HG03066 (cell line): ENCODE results near the gene COG7.
"Not testable (repeated sequence)": the region's sequence is repeated elsewhere in the genome, so short reads cannot be mapped to it uniquely, and the experiment has no call there.

Experiments
- ATAC-seq: cut with Tn5 transposase; IDR thresholded peaks from one replicate; pipeline ENCODE4 v1.9.1; 2021; ENCODE audit warnings: low read depth; ENCODE audit not compliant: unreplicated experiment

The COG7 gene

DNA sequence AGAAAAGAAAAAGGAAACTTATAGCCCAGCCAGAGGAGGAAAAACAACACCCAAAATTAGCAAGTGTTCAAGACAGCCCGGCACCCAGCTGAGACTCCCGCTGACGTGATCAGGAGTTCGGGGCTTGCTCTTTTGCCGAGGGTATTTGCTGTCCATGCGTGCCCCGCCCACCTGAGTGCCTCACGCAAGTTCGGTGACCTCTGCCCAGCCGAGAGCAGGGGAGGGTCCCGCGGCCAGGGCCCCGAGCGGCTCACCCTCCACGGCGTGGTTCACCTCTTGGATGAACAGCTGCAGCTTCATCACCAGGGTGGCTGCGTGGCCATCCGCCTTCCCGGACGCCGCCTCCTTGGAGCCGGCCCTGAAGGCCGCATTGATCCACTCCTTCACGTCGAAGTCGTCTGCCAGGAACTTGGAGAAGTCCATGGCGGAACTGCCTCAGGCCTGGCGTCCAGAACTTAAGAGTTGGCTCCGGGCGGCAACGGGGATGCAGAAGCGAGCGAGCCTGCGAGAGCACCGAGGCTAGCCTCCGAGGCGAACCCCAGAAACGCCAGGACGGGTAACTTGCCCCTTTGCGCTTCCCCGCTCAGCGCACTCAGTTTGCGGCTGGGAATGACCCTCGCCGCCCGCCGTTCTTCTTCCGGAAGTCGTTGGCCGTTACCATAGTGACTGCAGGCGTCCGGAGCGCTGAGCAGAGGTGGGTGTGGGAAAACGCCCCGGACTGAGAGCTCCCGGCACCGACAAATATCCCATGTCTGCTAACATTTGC, at the start of gene COG7:
COG7 (minus strand) TSS at position 618 of the 766 bp plus-strand sequence; CDS start at position 423, 195 bp downstream.
- peak; percentile 84 for ATAC-seq

DNA sequence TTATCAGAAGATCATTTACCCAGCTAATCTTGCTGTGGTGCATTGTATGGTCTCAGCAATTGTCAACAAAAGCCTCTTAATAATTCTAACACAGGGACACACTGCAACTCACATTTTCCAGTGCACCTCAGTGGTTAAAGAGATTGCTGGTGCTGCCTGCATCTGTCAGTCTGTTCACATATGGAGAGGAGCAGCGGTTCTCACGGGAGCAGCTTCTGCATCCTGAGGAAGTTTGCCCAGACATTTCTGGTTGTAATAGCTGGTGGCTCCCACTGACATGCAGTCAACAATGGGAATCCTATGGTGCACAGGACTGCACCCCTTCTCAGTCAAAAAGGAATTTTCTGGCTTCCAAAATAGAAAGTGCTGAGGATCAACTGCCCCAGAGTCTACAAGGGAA, 49.5 kb upstream of the COG7 start:
- no peak for ATAC-seq

DNA sequence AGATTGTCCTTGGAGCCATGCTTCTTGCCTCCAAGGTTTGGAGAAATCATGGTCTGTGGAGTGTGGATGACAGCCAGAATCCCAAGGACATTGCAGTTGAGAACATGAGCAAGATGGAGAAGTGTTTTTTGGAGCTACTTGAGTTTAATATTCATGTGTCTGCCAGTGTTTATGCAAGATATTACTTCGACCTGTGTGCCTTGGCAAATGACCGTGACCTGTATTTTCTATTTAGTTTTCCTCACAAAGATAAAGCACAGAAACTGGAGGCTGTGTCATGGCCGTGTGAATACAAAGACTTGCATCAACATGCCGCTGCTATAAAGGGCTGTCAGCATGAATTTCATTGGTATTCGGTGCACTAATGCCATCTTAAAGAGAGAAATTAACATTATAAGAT, 48.3 kb upstream of the COG7 start:
- no peak for ATAC-seq

DNA sequence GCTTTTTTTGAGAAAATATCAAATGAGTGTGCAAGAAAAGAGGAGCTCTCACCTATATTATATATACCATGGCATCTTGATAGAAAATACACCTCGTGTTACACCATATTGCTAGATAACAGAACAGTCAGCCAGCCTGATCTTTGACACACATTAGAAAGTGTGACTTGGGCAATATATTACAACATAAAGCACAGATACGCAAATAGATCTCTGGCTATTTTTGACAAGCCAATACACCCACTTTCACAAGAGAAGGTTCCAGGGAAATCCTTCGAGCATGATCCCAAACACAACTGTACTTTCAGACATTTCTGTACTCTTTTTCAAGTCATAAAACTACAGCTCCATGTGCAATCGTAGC, 47.9 kb upstream of the COG7 start:
- ATAC-seq, result no peak

DNA sequence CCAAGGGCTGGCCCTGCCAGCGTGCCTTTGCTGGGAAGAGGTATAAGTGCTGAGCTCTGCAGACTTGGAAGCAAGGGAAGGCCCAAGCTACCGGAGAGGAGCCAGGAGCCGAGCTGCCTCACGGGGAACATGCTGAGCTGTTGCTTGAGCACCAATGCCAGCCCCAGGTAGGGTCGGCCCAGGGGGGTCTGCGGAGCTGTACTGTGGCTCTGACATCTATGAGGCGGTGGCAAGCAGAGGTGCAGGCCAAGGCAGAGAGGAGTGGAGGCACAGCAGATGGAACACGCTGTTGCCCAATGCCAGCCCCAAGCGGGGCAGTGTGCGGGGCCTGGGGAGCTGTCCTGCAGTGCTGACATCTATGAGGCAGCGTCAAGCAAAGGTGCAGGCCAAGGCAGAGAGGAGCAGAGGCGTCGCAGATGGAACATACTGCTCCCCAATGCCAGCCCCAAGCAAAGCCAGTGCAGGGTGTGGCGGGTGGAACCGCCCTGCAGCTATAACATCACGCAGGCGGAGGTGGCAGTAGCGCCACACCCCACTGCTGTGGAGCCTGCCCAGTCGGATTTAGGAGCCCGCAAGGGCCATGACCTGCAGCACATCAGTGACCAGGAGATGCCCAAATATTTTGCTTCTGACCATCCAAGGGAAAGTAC, 47.3 kb upstream of the COG7 start:
- no peak for ATAC-seq

DNA sequence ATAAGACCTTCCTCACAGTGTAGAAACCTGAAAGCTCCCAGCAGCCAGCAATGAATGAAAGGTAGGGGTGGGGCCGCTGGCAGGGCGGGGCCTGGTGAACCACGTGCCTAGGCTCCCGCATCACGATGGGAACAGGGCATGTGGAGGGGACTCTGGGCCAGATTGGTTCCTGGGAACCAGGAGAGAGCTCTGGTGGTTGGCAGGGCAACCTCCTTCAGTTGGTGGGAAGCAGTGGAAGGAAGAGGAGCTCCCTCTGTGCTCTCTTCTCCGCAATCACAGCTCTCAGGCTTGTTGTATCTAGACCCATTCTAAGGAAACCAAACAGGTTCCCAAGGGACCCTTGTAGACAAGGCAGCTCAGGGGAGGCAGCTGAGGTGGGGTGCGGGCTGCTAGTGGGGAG, 46.8 kb upstream of the COG7 start:
- no peak for ATAC-seq

DNA sequence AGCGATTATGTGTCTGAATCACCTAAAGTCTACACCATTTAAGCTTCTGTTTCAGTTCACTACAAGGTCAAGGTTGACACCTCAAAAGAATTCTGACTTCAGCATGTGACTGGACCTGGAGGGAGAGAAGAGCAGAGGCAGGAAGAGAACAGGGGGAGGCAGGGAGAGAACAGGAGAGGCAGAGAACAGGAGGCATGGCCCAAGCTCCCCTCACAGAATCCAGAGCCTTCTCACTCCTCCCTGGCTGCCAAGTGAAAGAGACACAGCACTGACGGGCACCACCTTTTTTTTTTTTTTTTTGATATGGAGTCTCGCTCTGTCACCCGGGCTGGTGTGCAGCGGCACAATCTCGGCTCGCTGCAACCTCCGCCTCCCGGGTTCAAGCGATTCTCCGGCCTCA, 45.9 kb upstream of the COG7 start:
- ATAC-seq, result no peak

DNA sequence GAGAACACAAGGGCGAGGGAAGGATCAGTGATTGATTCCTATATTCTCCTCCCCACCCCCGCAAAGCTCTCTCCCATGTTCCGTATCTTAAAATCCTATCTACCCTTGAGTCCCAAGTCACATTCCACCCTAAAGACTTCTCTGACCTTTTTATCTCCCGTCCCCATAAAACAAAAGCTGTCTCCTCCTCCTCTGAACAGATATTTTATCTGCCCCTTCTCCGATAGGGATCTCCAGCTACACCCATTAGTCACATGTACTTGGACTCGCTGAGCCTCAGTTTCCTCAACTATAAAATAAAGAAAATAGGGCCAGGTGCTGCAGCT, 44.5 kb upstream of the COG7 start:
- no peak for ATAC-seq

DNA sequence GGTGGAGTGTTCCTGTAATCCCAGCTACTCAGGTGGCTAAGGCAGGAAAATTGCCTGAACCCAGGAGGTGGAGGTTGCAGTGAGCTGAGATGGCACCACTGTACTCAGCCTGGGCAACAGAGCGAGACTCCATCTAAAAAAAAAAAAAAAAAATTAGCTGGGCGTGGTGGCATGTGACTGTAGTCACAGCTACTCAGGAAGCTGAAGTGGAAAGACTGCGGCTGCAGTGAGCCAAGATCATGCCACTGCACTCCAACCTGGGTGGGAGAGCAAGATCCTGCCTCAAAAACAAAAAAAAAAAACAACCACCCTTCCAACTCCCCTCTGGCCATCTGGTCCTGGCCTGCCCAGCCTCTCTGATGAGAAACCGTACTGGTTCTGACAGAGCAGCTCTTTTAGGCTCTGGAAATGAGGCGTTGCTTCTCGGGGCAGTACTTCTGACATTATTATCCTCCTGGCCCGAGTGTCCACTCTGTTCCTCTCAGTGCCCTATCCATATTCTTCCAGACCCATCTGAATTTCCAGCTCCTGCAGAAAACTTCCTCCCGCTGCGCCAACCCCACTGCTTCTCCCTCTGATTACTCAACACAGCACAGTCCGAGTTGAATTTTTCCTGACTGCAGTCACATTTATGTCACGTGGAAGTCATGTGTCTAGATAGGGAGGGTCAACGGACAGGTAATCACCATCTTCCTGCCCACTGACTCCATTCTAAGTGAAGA, 44.0 kb upstream of the COG7 start:
- no peak for ATAC-seq

GRCh38 chr16:23495671-23496070, 42.7 kb upstream of the COG7 start:
- ATAC-seq, result no peak

DNA sequence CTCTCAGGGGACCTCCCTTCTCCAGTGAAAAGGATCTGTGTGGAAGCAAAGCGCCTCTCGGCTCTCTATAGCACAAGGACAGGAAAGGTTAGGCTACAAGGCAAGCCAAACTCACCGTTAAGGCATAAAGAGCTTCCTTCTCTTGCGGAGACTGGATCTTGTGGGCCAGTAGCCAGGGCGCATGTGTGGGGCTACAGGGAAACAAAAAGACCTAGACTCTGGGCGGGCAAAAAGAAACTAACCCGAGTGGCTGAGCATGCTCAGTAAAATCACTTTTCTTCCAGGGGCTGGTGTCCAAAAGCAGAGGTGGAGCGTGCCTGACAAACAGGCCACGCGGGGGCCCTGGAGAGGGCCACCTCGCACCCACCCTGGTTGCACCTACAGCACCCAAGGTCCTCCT, 41.2 kb upstream of the COG7 start:
- ATAC-seq, result no peak

- ATAC-seq, result no peak
Observed at GRCh38 chr16:23491490-23492391, 38.8 kb upstream of the COG7 start.

DNA sequence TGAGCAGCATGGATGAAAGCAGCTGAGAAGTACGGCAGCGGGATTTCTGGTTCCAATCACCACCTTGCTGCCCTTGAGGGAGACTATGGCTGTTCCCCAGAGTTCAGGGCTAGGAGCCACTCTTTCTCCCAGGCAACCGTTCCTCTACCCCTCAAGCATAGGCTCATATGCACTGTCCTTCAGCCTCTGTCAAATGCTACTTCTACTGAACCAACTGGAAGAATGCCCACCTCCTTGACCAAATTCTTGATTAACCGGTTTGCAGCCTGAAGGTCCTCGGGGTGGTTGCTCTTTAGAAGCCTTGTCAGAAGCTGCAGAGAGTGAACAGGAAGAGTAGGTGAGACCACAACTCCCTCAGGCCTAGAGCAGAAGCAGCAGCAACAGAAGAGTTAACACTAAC, 33.5 kb upstream of the COG7 start:
- no peak for ATAC-seq

DNA sequence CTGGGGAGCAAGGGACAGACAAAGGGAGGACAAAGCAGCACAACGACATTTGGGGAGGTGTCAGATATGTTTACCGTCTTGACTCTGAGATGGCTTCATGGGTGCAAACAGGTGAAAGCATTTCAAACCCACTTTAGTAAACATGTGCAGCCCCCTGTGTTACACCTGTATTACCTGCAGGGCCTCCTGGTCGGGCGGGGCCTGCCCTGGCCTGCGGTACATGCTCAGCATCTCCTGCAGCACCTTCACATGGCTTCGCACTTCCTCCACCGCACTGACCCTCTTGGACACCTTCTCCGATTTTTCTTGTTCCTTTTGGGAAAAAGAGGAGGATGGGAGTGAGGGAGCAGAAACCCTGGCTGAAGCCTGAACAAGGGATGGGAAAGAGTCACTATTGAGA, 32.9 kb upstream of the COG7 start:
- ATAC-seq, result no peak

DNA sequence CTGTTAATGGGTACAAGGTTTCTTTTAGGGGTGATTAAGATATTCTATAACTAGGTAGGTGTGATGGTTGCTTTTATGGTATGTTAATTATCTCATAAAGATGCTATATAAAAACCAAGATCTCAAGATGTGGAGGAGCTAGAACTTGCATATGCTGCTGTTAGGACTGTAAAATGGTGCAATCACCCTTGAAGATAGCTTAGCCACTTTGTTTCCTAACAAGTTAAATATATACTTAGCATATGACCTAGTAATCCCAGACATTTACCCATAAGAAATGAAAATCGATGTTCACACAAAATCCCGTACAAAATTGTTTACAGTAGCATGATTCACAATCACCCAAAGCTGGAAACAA, 32.2 kb upstream of the COG7 start:
- ATAC-seq, result no peak

DNA sequence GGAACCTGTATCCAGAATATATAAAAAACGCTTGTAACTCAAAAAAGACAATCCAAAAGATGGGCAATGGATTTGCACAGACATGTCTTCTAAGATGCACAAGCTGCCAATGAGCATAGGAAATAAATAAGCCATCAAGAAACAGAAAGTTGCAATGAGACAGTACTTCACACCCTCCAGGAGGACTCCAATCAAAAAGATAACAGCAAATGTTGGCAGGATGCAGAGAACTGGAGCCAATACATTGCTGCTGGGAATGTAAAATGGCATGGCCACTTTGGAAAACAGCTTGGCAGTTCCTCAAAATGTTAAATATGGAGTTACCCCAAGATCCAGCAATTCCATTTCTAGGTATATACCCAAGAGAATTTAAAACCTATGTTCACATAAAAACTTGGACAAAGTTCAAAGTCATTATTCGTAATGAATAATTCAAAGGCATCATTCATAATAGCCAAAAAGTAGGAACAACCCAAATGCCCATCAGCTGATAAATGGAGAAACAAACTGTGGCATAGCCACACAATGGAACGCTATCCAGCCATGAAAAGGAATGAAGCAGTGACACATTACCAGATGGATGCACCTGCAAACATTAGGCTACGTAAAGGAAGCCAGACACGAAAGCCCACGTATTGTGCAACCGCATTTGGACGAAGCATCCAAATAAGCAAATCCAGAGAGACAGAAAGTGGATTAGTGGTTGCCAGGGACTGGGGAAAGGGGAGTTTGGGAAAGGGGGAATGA, 31.7 kb upstream of the COG7 start:
- ATAC-seq, result no peak

DNA sequence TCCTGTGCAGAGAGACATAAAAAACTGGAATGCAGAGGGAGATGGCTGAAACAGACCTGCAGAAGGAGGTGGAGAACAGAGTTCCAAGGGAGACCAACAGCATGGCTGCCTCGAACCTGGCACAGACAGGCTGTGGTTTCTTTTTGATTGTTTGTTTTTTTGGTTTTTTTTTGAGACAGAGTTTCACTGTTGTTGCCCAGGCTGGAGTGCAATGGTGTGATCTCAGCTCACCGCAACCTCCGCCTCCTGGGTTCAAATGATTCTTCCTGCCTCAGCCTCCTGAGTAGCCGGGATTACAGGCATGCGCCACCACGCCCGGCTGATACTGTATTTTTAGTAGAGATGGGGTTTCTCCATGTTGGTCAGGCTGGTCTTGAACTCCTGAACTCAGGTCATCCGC, 30.5 kb upstream of the COG7 start:
- not testable (repeated sequence) for ATAC-seq

DNA sequence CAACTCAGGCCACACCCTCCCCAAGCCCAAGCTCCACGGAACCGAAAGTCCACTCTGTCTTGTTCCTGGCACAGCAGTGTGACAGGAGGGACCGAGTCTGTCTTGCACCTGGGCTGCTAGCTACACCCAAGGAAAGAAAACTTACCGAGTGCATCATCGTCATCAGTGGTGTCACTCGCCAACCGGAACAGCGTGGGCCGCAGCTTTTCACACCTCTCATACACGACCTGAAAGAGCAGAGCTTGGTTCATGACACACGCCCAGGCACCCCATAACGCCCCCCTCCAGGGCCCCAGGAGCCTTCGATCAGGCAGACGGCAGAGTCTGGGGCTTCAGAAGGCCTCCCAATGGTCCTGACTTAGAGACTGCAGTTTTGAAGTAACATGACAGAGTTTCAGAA, 29.8 kb upstream of the COG7 start:
- no peak for ATAC-seq

DNA sequence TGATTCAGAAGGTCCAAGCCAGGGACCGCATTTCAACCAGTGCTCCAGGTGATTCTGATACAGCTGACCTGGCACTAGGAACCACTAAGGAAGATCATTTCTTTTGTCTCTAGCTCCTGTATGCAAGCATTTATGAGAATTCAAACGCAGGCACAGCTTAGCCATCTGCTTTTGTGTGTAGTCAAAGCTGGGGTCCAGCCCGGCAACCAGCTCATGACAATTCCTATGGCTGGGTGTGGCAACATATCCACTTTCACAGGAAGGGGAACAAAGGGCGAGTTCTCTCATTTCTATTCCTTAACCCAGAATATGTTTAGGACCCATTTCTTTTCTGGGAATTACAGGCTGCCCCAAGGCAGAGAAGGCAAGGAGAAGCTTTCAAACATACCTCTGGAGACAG, 27.3 kb upstream of the COG7 start:
- no peak for ATAC-seq

DNA sequence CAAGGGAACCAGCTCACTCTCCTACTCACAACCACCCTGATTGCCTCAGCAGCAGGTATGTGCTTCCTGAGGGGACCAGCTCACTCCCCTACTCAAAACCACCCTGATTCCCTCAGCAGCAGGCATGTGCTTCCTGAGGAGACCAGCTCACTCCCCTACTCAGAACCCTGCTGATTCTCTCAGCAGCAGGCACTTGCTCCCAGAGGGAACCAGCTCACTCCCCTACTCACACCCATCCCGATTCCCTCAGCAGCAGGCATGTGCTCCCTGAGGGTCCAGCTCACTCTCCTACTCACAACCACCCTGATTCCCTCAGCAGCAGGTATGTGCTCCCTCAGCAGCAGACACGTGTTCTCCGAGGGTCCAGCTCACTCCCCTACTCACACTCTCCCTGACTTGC, 26.1 kb upstream of the COG7 start:
- ATAC-seq, result no peak
